IMR-90 (cell line): Measurements from ENCODE around the gene TNN. TPM values are rescaled to one million over a fixed set of nuclear protein-coding genes. Genes with fewer than 3 reads are reported as not detected.

Experiments used
- ATAC-seq: fragments of 200-7000 bp; cut with Tn5 transposase; 2 replicates; pipeline ENCODE4 v1.9.1; 2020; ENCODE audit warnings: low read depth, mild to moderate bottlenecking, moderate library complexity
- BruUV-seq: library from RNA; stranded (reverse); fragments of 400-500 nt; replicated peaks from 2 replicates; lab custom pipeline; 2021; lab: Mats Ljungman, UMichigan
- CTCF ChIA-PET: fragments of 300-600 bp; formaldehyde crosslinking; extraction: SDS; loops from one replicate; lab custom pipeline; 2021; ENCODE audit warnings: antibody characterized with exemption; lab: Yijun Ruan, JAX
- POLR2A ChIA-PET: fragments of 300-600 bp; sonication (Branson Sonifier 250); formaldehyde crosslinking; loops from one replicate; lab custom pipeline; 2022; ENCODE audit warnings: antibody characterized with exemption; ENCODE audit not compliant: unreplicated experiment; lab: Charles Lee
- DNase-seq: peaks from one replicate; pipeline ENCODE4 v3.0.0; 2013
- H2AFZ ChIP-seq: replicated peaks from 2 replicates; pipeline ENCODE3; 2013; ENCODE audit warnings: low read length, mild to moderate bottlenecking; ENCODE audit not compliant: poor library complexity
- H2AK5ac ChIP-seq: 2 replicates; pipeline ENCODE4 v1.6.1; 2013; ENCODE audit warnings: low read depth, low read length, inconsistent platforms
- H2AK9ac ChIP-seq: replicated peaks from 2 replicates; pipeline ENCODE3; 2013; ENCODE audit warnings: mild to moderate bottlenecking, low read depth, low read length, moderate library complexity; ENCODE audit not compliant: poor library complexity
- H2BK120ac ChIP-seq: 2 replicates; pipeline ENCODE4 v1.6.1; 2013; ENCODE audit warnings: low read depth, low read length, inconsistent platforms
- H2BK15ac ChIP-seq: 3 replicates; pipeline ENCODE4 v1.6.1; 2013; ENCODE audit warnings: low read depth, low read length, inconsistent platforms
- H2BK20ac ChIP-seq: 2 replicates; pipeline ENCODE4 v1.6.1; 2013; ENCODE audit warnings: low read depth, mild to moderate bottlenecking, inconsistent platforms, low read length, moderate library complexity
- H2BK5ac ChIP-seq: 2 replicates; pipeline ENCODE4 v1.6.1; 2013; ENCODE audit warnings: mild to moderate bottlenecking, low read depth, low read length, inconsistent platforms; ENCODE audit not compliant: poor library complexity, severe bottlenecking
- H3K14ac ChIP-seq: replicated peaks from 2 replicates; pipeline ENCODE4 v1.6.1; 2013; ENCODE audit warnings: low read depth, low read length, inconsistent platforms
- H3K18ac ChIP-seq: 2 replicates; pipeline ENCODE4 v1.6.1; 2013; ENCODE audit warnings: low read depth, low read length, control low read depth
- H3K23ac ChIP-seq: 2 replicates; pipeline ENCODE4 v1.6.1; 2013; ENCODE audit warnings: low read depth, low read length, inconsistent platforms
- H3K27ac ChIP-seq: 2 replicates; pipeline ENCODE4 v1.5.1; 2013; ENCODE audit warnings: mild to moderate bottlenecking, control low read depth, low read length; ENCODE audit not compliant: insufficient read depth
- H3K27me3 ChIP-seq: 2 replicates; pipeline ENCODE4 v1.6.1; 2013; ENCODE audit warnings: low read length; ENCODE audit not compliant: control insufficient read depth, insufficient read depth
- H3K36me3 ChIP-seq: 2 replicates; pipeline ENCODE4 v1.6.1; 2013; ENCODE audit warnings: low read length, mixed read lengths; ENCODE audit not compliant: control insufficient read depth, insufficient read depth
- H3K4ac ChIP-seq: 2 replicates; pipeline ENCODE4 v1.6.1; 2013; ENCODE audit warnings: low read depth, low read length, inconsistent platforms
- H3K4me1 ChIP-seq: 2 replicates; pipeline ENCODE4 v1.6.1; 2013; ENCODE audit warnings: low read length, mixed read lengths; ENCODE audit not compliant: control insufficient read depth, insufficient read depth
- H3K4me2 ChIP-seq: 2 replicates; pipeline ENCODE4 v1.6.1; 2013; ENCODE audit warnings: low read depth, mild to moderate bottlenecking, control low read depth, low read length, moderate library complexity
- H3K4me3 ChIP-seq: 2 replicates; pipeline ENCODE4 v1.5.1; 2013; ENCODE audit warnings: low read depth, mild to moderate bottlenecking, control low read depth, low read length, moderate library complexity; ENCODE audit not compliant: insufficient read depth
- H3K56ac ChIP-seq: 2 replicates; pipeline ENCODE4 v1.6.1; 2013; ENCODE audit warnings: low read length, inconsistent platforms; ENCODE audit not compliant: insufficient read depth; ENCODE audit errors: extremely low read depth
- H3K79me1 ChIP-seq, 2 experiments: 2 replicates each; pipeline ENCODE4 v1.6.1; 2013; ENCODE audit warnings: low read length in 2 of 2, inconsistent platforms in 1 of 2, low read depth in 1 of 2
- H3K9ac ChIP-seq: 2 replicates; pipeline ENCODE4 v1.6.1; 2013; ENCODE audit warnings: low read depth, low read length, control low read depth
- H3K9me1 ChIP-seq: 2 replicates; pipeline ENCODE4 v1.6.1; 2013; ENCODE audit warnings: low read length, inconsistent platforms; ENCODE audit not compliant: insufficient read depth
- H3K9me3 ChIP-seq: 2 replicates; pipeline ENCODE4 v1.6.1; 2013; ENCODE audit warnings: low read length; ENCODE audit not compliant: control insufficient read depth, insufficient read depth
- H4K20me1 ChIP-seq: 2 replicates; pipeline ENCODE4 v1.6.1; 2013; ENCODE audit warnings: low read length, inconsistent platforms; ENCODE audit not compliant: insufficient read depth
- H4K5ac ChIP-seq: 2 replicates; pipeline ENCODE4 v1.6.1; 2013; ENCODE audit warnings: mild to moderate bottlenecking, low read depth, low read length, control low read depth
- H4K8ac ChIP-seq, 2 experiments: 2 replicates each; pipeline ENCODE4 v1.6.1; 2013; ENCODE audit warnings: low read depth in 2 of 2, low read length in 2 of 2, control low read depth in 1 of 2, inconsistent platforms in 1 of 2
- H4K91ac ChIP-seq: 2 replicates; pipeline ENCODE4 v1.6.1; 2013; ENCODE audit warnings: low read depth, low read length, inconsistent platforms; ENCODE audit not compliant: insufficient read depth
- BHLHE40 ChIP-seq: fragments of 150-350 bp; IDR thresholded peaks from 2 replicates; pipeline ENCODE4 v1.6.1; 2016; ENCODE audit warnings: mild to moderate bottlenecking, low read depth, low read length
- CEBPB ChIP-seq: IDR thresholded peaks from 2 replicates; pipeline ENCODE4 v1.6.1; 2012; ENCODE audit warnings: low read depth, low read length, improper control_type of control experiment
- CHD1 ChIP-seq: IDR thresholded peaks from 2 replicates; pipeline ENCODE4 v1.6.1; 2012; ENCODE audit warnings: low read depth, low read length, improper control_type of control experiment
- ELK1 ChIP-seq: fragments of 150-350 bp; IDR thresholded peaks from 2 replicates; pipeline ENCODE4 v1.6.1; 2016; ENCODE audit warnings: low read depth, mild to moderate bottlenecking, low read length, moderate library complexity, borderline replicate concordance
- FOS ChIP-seq: fragments of 150-350 bp; IDR thresholded peaks from 2 replicates; pipeline ENCODE4 v1.6.1; 2016; ENCODE audit warnings: low read depth, low read length
- MAFK ChIP-seq: IDR thresholded peaks from 2 replicates; pipeline ENCODE4 v1.6.1; 2012; ENCODE audit warnings: low read depth, low read length, improper control_type of control experiment
- MAZ ChIP-seq: IDR thresholded peaks from 2 replicates; pipeline ENCODE4 v1.6.1; 2012; ENCODE audit warnings: low read depth, mild to moderate bottlenecking, low read length, improper control_type of control experiment, moderate library complexity, borderline replicate concordance
- NFE2L2 ChIP-seq: fragments of 150-350 bp; IDR thresholded peaks from 2 replicates; pipeline ENCODE4 v1.6.1; 2016; ENCODE audit warnings: low read depth, mild to moderate bottlenecking, low read length
- POLR2A ChIP-seq: IDR thresholded peaks from 2 replicates; pipeline ENCODE4 v1.6.1; 2012; ENCODE audit warnings: mild to moderate bottlenecking, low read depth, low read length
- RCOR1 ChIP-seq: IDR thresholded peaks from 2 replicates; pipeline ENCODE4 v1.6.1; 2012; ENCODE audit warnings: mild to moderate bottlenecking, low read length, improper control_type of control experiment; ENCODE audit not compliant: insufficient replicate concordance
- SMC3 ChIP-seq: fragments of 150-350 bp; IDR thresholded peaks from 2 replicates; pipeline ENCODE4 v1.6.1; 2016; ENCODE audit warnings: low read depth, mild to moderate bottlenecking, antibody characterized with exemption, low read length, moderate library complexity
- WGBS, 2 experiments: methylation state at CpG; one replicate each; pipeline versions ENCODE4 v1.1.5 to v1.1.7; 2013; ENCODE audit warnings: missing lambda C conversion rate in 2 of 2; ENCODE audit not compliant: insufficient read length in 1 of 2; ENCODE audit errors: extremely low coverage in 2 of 2; 5-methylcytosine and 5-hydroxymethylcytosine counted together
- dilution Hi-C: fragments of 300-500 bp; cut with HindIII; formaldehyde crosslinking; loops from one replicate; pipeline ENCODE4 v1.14.3; 2018; ENCODE audit warnings: low sequenced_read_pairs; ENCODE audit not compliant: unreplicated experiment
- in situ Hi-C: fragments of 300-500 bp; cut with MboI; formaldehyde crosslinking; loops from 3 replicates; pipeline ENCODE4 v1.14.3; 2019; ENCODE audit warnings: low sequenced_read_pairs, inconsistent platforms, mixed read lengths
- intact Hi-C: fragments of 100-400 bp; cut with micrococcal nuclease; formaldehyde crosslinking; loops from 2 replicates; pipeline ENCODE4 v1.10.0; 2022
- polyA plus RNA-seq, 3 experiments: library from polyadenylated mRNA; depleted of rRNA; stranded (reverse); fragments of >200 nt; gene quantifications; 2 replicates each; pipeline ENCODE4 v1.2.3, GENCODE V29; 2012; ENCODE audit warnings: low replicate concordance in 1 of 3
- total RNA-seq: library from RNA; depleted of rRNA; stranded (reverse); fragments of >200 nt; gene quantifications from 2 replicates; pipeline ENCODE4 v1.2.3, GENCODE V29; 2012
- TF ChIP-seq, protein P1 (sequence below): conservative IDR thresholded peaks from 2 replicates; pipeline ENCODE4 v1.5.1; 2012; ENCODE audit warnings: mild to moderate bottlenecking, low read depth, low read length, improper control_type of control experiment
- TF ChIP-seq, protein P2 (sequence below): fragments of 150-350 bp; IDR thresholded peaks from 2 replicates; pipeline ENCODE4 v1.6.1; 2017; ENCODE audit warnings: mild to moderate bottlenecking, antibody characterized with exemption, low read length, low read depth

Gene TNN
- total and polyA plus RNA-seq, 2 of the 4 experiments (the other 2 are of a cell fraction): not detected

GRCh38 chr1:175080030-175080429, 12.4 kb downstream of the TNN start:
- H3K56ac ChIP-seq: no peak overlapping the region
- no peak overlapping the region for H3K4me2 ChIP-seq
- no peaks in the 10 kb centered on the region for H4K20me1 ChIP-seq
- TF ChIP-seq RCOR1 (no peak), ELK1 (no peak), MAZ (no peak), FOS (no peak), CHD1 (no peak), BHLHE40 (no peak), MAFK (no peak), POLR2A (no peak), SMC3 (no peak), NFE2L2 (no peak), CEBPB (no peak)
- TF ChIP-seq, protein P1, sequence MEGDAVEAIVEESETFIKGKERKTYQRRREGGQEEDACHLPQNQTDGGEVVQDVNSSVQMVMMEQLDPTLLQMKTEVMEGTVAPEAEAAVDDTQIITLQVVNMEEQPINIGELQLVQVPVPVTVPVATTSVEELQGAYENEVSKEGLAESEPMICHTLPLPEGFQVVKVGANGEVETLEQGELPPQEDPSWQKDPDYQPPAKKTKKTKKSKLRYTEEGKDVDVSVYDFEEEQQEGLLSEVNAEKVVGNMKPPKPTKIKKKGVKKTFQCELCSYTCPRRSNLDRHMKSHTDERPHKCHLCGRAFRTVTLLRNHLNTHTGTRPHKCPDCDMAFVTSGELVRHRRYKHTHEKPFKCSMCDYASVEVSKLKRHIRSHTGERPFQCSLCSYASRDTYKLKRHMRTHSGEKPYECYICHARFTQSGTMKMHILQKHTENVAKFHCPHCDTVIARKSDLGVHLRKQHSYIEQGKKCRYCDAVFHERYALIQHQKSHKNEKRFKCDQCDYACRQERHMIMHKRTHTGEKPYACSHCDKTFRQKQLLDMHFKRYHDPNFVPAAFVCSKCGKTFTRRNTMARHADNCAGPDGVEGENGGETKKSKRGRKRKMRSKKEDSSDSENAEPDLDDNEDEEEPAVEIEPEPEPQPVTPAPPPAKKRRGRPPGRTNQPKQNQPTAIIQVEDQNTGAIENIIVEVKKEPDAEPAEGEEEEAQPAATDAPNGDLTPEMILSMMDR: no peak
- TF ChIP-seq, protein P2, sequence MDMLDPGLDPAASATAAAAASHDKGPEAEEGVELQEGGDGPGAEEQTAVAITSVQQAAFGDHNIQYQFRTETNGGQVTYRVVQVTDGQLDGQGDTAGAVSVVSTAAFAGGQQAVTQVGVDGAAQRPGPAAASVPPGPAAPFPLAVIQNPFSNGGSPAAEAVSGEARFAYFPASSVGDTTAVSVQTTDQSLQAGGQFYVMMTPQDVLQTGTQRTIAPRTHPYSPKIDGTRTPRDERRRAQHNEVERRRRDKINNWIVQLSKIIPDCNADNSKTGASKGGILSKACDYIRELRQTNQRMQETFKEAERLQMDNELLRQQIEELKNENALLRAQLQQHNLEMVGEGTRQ: no peak
- no peak overlapping the region for H3K27ac ChIP-seq
- CTCF ChIA-PET: no interaction called here
- no peak overlapping the region for H4K5ac ChIP-seq
- no peak overlapping the region for H4K8ac ChIP-seq
- no peak overlapping the region for H2AK9ac ChIP-seq
- H2BK120ac ChIP-seq: no peak overlapping the region
- no peak overlapping the region for H2BK15ac ChIP-seq
- no peak for DNase-seq
- no peaks in the 10 kb centered on the region; the same call in 1 of the 2 replicates for H3K27me3 ChIP-seq
- no peak overlapping the region for H3K23ac ChIP-seq
- H3K9ac ChIP-seq: no peak overlapping the region
- no peak overlapping the region for H3K4me3 ChIP-seq
- no peaks in the 10 kb centered on the region for H3K79me1 ChIP-seq
- POLR2A ChIA-PET: no interaction called here
- H4K91ac ChIP-seq: no peak overlapping the region
- H3K9me1 ChIP-seq: no peaks in the 10 kb centered on the region
- no peaks in the 10 kb centered on the region for H3K4me1 ChIP-seq
- H2BK20ac ChIP-seq: no peak overlapping the region
- ATAC-seq: no peak
- no peaks in the 10 kb centered on the region for H3K36me3 ChIP-seq
- H3K14ac ChIP-seq: no peak overlapping the region
- WGBS, 2 experiments: no CpG with 5 or more reads among the region's 6 CpGs
- no peak overlapping the region for H2AK5ac ChIP-seq
- dilution Hi-C loops (no loop called here), in situ Hi-C loops (no loop called here), intact Hi-C loops (no loop called here)
- no peak overlapping the region for H3K18ac ChIP-seq
- no peak overlapping the region for H2BK5ac ChIP-seq
- no peak overlapping the region for H3K4ac ChIP-seq
- no peaks in the 10 kb centered on the region for H3K9me3 ChIP-seq
- no peak overlapping the region for H2AFZ ChIP-seq
- BruUV-seq: no TSS peak
